ENCODE results near the gene CCDC91. TPM values are rescaled to one million over a fixed set of nuclear protein-coding genes. Genes with fewer than 3 reads are reported as not detected.

Gene CCDC91
- total RNA-seq, 1 experiment from 2014 or later: 15.7 TPM

DNA sequence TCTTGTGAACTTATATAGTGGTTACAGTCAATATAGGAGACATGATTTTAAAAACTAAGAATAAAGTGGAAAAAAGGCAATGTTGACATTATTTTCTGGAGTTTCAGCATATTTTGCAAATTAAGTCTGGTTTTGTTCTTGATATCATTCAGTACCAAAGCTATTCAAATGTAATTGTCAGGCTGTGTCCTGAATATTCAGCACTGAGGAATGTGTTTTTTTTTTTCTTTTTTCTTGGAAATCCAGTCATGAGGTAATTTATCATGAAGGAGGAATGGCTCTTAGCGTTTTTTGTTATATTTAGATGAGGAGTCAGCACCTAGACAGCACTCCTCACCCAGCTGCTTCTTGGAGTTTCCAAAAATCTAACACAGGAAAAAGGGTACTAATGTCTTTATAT lies 225.5 kb downstream of the CCDC91 start:
- peak overlapping the region; percentile 87 for H3K27ac Mint-ChIP-seq
- H3K4me3 Mint-ChIP-seq: peak overlapping the region; percentile 42
- no peaks in the 10 kb centered on the region for H3K27me3 Mint-ChIP-seq (ENCODE audit: low read depth)
- ATAC-seq: no peak; the same call in 1 of the 2 replicates
- POLR2A ChIA-PET: no interaction called here
- TF ChIP-seq, protein P1, sequence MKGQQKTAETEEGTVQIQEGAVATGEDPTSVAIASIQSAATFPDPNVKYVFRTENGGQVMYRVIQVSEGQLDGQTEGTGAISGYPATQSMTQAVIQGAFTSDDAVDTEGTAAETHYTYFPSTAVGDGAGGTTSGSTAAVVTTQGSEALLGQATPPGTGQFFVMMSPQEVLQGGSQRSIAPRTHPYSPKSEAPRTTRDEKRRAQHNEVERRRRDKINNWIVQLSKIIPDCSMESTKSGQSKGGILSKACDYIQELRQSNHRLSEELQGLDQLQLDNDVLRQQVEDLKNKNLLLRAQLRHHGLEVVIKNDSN (CRISPR knock-in tag; IDR thresholded peaks at IDR 0.05): no peak
- TF ChIP-seq SMAD4 (CRISPR knock-in tag; IDR thresholded peaks at IDR 0.05) (no peak), SOX15 (CRISPR knock-in tag; IDR thresholded peaks at IDR 0.05) (no peak), CREM (CRISPR knock-in tag; IDR thresholded peaks at IDR 0.05) (no peak), NFYB (CRISPR knock-in tag; conservative IDR thresholded peaks at IDR 0.05; ENCODE audit: low read depth) (no peak), ZNF396 (CRISPR knock-in tag; IDR thresholded peaks at IDR 0.05; ENCODE audit: borderline replicate concordance) (no peak), EMX1 (CRISPR knock-in tag; IDR thresholded peaks at IDR 0.05) (no peak)
- TF ChIP-seq, protein P2, sequence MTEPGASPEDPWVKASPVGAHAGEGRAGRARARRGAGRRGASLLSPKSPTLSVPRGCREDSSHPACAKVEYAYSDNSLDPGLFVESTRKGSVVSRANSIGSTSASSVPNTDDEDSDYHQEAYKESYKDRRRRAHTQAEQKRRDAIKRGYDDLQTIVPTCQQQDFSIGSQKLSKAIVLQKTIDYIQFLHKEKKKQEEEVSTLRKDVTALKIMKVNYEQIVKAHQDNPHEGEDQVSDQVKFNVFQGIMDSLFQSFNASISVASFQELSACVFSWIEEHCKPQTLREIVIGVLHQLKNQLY (CRISPR knock-in tag; IDR thresholded peaks at IDR 0.05): no peak
- TF ChIP-seq, protein P3, sequence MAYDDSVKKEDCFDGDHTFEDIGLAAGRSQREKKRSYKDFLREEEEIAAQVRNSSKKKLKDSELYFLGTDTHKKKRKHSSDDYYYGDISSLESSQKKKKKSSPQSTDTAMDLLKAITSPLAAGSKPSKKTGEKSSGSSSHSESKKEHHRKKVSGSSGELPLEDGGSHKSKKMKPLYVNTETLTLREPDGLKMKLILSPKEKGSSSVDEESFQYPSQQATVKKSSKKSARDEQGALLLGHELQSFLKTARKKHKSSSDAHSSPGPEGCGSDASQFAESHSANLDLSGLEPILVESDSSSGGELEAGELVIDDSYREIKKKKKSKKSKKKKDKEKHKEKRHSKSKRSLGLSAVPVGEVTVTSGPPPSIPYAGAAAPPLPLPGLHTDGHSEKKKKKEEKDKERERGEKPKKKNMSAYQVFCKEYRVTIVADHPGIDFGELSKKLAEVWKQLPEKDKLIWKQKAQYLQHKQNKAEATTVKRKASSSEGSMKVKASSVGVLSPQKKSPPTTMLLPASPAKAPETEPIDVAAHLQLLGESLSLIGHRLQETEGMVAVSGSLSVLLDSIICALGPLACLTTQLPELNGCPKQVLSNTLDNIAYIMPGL (CRISPR knock-in tag; IDR thresholded peaks at IDR 0.05): no peak
- peaks cover 28% of the 10 kb centered on the region for H3K4me1 Mint-ChIP-seq
- CTCF ChIA-PET: no interaction called here
- peaks cover 10% of the 10 kb centered on the region for H3K9me3 Mint-ChIP-seq
- DNase-seq (ENCODE audit: low spot score): no peak
- peaks cover 10% of the 10 kb centered on the region for H3K36me3 Mint-ChIP-seq

DNA sequence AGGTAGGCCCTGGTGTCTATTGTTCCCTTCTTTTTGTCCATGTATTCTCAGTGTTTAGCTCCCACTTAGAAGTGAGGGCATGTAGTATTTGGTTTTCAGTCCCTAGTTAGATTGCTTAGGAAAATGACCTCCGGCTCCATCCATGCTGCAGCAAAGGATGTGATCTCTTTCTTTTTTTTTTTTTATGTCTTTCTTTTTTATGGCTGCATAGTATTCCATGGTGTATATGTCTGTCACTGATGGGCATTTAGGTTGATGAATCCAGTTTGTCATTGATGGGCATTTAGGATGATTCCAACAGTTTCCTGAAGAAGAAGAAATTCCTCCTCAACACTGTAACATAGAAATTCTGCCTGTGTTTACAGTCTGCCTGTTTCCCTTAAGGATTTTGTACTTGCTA lies 231.1 kb downstream of the CCDC91 start:
- ATAC-seq: no peak
- peaks cover 15% of the 10 kb centered on the region for H3K4me1 Mint-ChIP-seq
- CTCF ChIA-PET: no interaction called here
- TF ChIP-seq, protein P4, sequence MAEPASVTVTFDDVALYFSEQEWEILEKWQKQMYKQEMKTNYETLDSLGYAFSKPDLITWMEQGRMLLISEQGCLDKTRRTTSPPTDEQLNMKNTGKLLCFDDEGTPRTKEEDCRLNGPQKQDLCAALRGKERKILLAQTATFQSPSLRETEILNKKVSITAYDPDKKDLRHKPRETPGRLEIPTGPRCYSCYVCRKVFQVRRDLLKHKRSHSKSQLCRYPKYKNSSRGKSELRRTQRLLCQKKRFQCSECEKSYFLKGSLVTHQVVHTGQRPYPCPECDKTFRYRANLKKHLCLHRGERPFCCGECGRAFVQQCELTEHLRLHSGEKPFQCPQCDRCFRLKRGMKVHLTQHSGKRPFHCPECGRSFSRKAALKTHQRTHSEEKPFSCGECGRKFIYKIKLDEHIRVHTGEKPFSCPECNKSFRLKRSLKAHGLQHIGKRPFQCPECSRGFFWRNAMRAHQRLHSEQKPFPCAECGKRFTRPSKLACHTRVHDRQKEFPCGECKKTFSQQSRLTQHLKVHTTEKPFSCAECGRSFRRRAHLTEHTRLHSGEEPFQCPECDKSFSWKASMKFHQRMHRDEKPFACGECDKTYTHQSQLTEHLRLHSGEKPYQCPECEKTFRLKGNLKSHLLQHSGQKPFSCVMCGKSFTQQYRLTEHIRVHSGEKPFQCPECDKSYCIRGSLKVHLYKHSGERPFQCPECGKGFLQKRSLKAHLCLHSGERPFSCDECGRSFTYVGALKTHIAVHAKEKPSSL (CRISPR knock-in tag; conservative IDR thresholded peaks at IDR 0.05): no peak
- TF ChIP-seq, protein P5, sequence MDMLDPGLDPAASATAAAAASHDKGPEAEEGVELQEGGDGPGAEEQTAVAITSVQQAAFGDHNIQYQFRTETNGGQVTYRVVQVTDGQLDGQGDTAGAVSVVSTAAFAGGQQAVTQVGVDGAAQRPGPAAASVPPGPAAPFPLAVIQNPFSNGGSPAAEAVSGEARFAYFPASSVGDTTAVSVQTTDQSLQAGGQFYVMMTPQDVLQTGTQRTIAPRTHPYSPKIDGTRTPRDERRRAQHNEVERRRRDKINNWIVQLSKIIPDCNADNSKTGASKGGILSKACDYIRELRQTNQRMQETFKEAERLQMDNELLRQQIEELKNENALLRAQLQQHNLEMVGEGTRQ (CRISPR knock-in tag; IDR thresholded peaks at IDR 0.05): no peak
- TF ChIP-seq MYBL2 (CRISPR knock-in tag; IDR thresholded peaks at IDR 0.05): no peak
- TF ChIP-seq CREB1 (CRISPR knock-in tag; IDR thresholded peaks at IDR 0.05): no peak
- TF ChIP-seq NR1H2 (CRISPR knock-in tag; IDR thresholded peaks at IDR 0.05): no peak
- no peak for TF ChIP-seq HMGA2 (CRISPR knock-in tag; IDR thresholded peaks at IDR 0.05)
- TF ChIP-seq NR2C2 (CRISPR knock-in tag; IDR thresholded peaks at IDR 0.05): no peak
- TF ChIP-seq, protein P6, sequence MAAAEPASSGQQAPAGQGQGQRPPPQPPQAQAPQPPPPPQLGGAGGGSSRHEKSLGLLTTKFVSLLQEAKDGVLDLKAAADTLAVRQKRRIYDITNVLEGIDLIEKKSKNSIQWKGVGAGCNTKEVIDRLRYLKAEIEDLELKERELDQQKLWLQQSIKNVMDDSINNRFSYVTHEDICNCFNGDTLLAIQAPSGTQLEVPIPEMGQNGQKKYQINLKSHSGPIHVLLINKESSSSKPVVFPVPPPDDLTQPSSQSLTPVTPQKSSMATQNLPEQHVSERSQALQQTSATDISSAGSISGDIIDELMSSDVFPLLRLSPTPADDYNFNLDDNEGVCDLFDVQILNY (CRISPR knock-in tag; IDR thresholded peaks at IDR 0.05): no peak
- no peak for TF ChIP-seq ZNF396 (CRISPR knock-in tag; IDR thresholded peaks at IDR 0.05; ENCODE audit: borderline replicate concordance)
- no peak for TF ChIP-seq ATF1 (CRISPR knock-in tag; IDR thresholded peaks at IDR 0.05)
- TF ChIP-seq, protein P7, sequence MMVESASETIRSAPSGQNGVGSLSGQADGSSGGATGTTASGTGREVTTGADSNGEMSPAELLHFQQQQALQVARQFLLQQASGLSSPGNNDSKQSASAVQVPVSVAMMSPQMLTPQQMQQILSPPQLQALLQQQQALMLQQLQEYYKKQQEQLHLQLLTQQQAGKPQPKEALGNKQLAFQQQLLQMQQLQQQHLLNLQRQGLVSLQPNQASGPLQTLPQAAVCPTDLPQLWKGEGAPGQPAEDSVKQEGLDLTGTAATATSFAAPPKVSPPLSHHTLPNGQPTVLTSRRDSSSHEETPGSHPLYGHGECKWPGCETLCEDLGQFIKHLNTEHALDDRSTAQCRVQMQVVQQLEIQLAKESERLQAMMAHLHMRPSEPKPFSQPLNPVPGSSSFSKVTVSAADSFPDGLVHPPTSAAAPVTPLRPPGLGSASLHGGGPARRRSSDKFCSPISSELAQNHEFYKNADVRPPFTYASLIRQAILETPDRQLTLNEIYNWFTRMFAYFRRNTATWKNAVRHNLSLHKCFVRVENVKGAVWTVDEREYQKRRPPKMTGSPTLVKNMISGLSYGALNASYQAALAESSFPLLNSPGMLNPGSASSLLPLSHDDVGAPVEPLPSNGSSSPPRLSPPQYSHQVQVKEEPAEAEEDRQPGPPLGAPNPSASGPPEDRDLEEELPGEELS (CRISPR knock-in tag; IDR thresholded peaks at IDR 0.05): no peak
- TF ChIP-seq, protein P8, sequence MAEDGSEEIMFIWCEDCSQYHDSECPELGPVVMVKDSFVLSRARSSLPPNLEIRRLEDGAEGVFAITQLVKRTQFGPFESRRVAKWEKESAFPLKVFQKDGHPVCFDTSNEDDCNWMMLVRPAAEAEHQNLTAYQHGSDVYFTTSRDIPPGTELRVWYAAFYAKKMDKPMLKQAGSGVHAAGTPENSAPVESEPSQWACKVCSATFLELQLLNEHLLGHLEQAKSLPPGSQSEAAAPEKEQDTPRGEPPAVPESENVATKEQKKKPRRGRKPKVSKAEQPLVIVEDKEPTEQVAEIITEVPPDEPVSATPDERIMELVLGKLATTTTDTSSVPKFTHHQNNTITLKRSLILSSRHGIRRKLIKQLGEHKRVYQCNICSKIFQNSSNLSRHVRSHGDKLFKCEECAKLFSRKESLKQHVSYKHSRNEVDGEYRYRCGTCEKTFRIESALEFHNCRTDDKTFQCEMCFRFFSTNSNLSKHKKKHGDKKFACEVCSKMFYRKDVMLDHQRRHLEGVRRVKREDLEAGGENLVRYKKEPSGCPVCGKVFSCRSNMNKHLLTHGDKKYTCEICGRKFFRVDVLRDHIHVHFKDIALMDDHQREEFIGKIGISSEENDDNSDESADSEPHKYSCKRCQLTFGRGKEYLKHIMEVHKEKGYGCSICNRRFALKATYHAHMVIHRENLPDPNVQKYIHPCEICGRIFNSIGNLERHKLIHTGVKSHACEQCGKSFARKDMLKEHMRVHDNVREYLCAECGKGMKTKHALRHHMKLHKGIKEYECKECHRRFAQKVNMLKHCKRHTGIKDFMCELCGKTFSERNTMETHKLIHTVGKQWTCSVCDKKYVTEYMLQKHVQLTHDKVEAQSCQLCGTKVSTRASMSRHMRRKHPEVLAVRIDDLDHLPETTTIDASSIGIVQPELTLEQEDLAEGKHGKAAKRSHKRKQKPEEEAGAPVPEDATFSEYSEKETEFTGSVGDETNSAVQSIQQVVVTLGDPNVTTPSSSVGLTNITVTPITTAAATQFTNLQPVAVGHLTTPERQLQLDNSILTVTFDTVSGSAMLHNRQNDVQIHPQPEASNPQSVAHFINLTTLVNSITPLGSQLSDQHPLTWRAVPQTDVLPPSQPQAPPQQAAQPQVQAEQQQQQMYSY (CRISPR knock-in tag; IDR thresholded peaks at IDR 0.05): no peak
- TF ChIP-seq, protein P3 (CRISPR knock-in tag; IDR thresholded peaks at IDR 0.05): no peak
- TF ChIP-seq ZNF121 (CRISPR knock-in tag; IDR thresholded peaks at IDR 0.05): no peak

More for the DNA sequence above, 231.1 kb downstream of the CCDC91 start:
- peaks cover 8% of the 10 kb centered on the region for H3K9me3 Mint-ChIP-seq
- peaks cover 5% of the 10 kb centered on the region for H3K36me3 Mint-ChIP-seq
- POLR2A ChIA-PET: no interaction called here
- H3K27ac Mint-ChIP-seq: no peak overlapping the region
- DNase-seq (ENCODE audit: low spot score): no peak
- H3K27me3 Mint-ChIP-seq (ENCODE audit: low read depth): no peaks in the 10 kb centered on the region
- no peak overlapping the region for H3K4me3 Mint-ChIP-seq
